SK-N-SH treated with all-trans-retinoic acid at 6 μM for 48 hours (cell line): ENCODE results near the gene CELA1.

ENCODE experiments used
- ARNTL ChIP-seq: fragments of 450-650 bp; formaldehyde crosslinking; IDR thresholded peaks from 2 replicates; pipeline ENCODE4 v1.5.0; 2020; ENCODE audit warnings: low read depth, mild to moderate bottlenecking, moderate library complexity, borderline replicate concordance
- ISL1 ChIP-seq: fragments of 250-450 bp; sonication (Bioruptor Pico); IDR thresholded peaks from 2 replicates; pipeline ENCODE4 v2.1.2; 2022; ENCODE audit warnings: mild to moderate bottlenecking, moderate library complexity
- ZNF70 ChIP-seq: fragments of 450-650 bp; formaldehyde crosslinking; IDR thresholded peaks from 2 replicates; pipeline ENCODE4 v1.5.0; 2020; ENCODE audit warnings: mild to moderate bottlenecking, moderate library complexity
- TF ChIP-seq, protein P1 (sequence below): fragments of 250-450 bp; sonication (Bioruptor Pico); IDR thresholded peaks from 2 replicates; pipeline ENCODE4 v1.8.0; 2020; ENCODE audit warnings: mild to moderate bottlenecking, moderate library complexity, borderline replicate concordance

DNA sequence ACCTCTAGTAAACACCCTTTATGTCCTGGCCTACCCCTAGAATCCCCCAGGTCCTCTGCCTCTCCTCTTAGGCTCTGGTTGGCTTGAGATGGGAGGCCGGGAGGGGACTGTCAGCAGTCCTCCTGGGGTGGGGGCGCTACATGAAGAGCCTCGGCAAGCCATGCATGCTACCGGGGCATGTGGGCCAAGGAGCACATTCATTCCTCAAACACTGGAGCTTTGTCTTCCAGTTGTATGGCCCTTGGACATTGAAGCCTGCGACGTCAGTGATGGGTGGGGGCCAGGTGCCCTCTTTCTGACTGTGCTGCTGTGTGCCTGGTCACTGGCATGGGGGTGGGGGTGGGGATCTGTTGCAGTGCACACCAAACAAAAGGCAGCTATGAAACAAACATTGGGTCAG, 15.8 kb upstream of the CELA1 start:
- TF ChIP-seq, protein P1, sequence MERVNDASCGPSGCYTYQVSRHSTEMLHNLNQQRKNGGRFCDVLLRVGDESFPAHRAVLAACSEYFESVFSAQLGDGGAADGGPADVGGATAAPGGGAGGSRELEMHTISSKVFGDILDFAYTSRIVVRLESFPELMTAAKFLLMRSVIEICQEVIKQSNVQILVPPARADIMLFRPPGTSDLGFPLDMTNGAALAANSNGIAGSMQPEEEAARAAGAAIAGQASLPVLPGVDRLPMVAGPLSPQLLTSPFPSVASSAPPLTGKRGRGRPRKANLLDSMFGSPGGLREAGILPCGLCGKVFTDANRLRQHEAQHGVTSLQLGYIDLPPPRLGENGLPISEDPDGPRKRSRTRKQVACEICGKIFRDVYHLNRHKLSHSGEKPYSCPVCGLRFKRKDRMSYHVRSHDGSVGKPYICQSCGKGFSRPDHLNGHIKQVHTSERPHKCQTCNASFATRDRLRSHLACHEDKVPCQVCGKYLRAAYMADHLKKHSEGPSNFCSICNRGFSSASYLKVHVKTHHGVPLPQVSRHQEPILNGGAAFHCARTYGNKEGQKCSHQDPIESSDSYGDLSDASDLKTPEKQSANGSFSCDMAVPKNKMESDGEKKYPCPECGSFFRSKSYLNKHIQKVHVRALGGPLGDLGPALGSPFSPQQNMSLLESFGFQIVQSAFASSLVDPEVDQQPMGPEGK (CRISPR knock-in tag) = no peak
- no peak for TF ChIP-seq ISL1 (CRISPR knock-in tag)
- TF ChIP-seq ZNF70 (CRISPR knock-in tag) = no peak
- no peak for TF ChIP-seq ARNTL (CRISPR knock-in tag)
